Testis (tissue), 2 donors: Measurements from ENCODE around the gene MB21D2.

Source experiments
- CTCF ChIP-seq, 3 experiments: fragments of 450-650 bp in 2 of 3; fragments of 200-600 bp in 1 of 3; sonication (generic) in 1 of 3; IDR thresholded peaks; one replicate each; pipeline ENCODE4 v1.5.1; 2016 to 2019; ENCODE audit warnings: antibody characterized with exemption in 3 of 3, mild to moderate bottlenecking in 2 of 3, moderate library complexity in 1 of 3
- POLR2A ChIP-seq: fragments of 450-650 bp; IDR thresholded peaks from one replicate; pipeline ENCODE4 v1.6.1; 2017; ENCODE audit warnings: antibody characterized with exemption, mild to moderate bottlenecking, moderate library complexity

- TF ChIP-seq POLR2A (no peak), CTCF (IDR thresholded peaks at IDR 0.05) (no peak)
These were observed 74.5 kb downstream of the MB21D2 start for GRCh38 chr3:192843119-192843518.
